NT2/D1 (cell line): ENCODE measurements around the gene P2RY13.

Experiments used
- SUZ12 ChIP-seq: IDR thresholded peaks from 2 replicates; pipeline ENCODE4 v1.6.1; 2011; ENCODE audit not compliant: insufficient read length, insufficient read depth; ENCODE audit errors: extremely low read depth
- YY1 ChIP-seq: IDR thresholded peaks from 2 replicates; pipeline ENCODE4 v1.6.1; 2011; ENCODE audit not compliant: insufficient read length, insufficient read depth
- ZNF274 ChIP-seq: IDR thresholded peaks from 2 replicates; pipeline ENCODE4 v1.6.1; 2011; ENCODE audit warnings: mild to moderate bottlenecking, low read depth, low read length

GRCh38 chr3:151293127-151293526 is 36.2 kb downstream of the P2RY13 start:
- TF ChIP-seq YY1 (no peak), ZNF274 (no peak), SUZ12 (no peak)
